ENCODE results near the gene SLC2A9.

DNA sequence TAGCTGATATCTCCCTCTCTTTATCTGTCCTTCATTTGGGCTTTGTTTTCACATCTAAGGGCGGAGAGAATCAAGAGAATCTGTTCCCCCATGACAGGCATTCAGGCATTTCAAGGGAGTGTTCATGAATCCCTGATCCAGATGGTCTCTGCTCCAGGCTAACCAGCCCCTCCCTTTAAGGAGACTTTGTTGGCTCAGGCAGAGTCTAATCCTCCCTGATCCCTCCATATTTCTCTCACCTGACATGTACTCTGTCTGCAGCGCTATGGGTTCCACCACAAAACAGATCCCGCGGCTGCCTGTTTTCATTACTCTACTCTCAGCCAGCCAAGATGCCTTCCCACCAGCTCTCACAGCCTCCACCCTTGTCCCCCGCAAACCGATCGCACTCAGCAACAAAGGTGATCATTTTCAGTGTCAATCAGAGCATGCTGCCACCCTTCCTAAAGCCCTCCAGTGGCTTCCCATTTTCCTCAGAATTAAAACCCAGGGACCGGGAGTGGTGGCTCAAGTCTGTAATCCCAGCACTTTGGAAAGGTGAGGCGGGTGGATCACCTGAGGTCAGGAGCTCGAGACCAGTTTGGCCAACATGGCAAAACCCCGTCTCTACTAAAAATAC is 30.3 kb upstream of the SLC2A9 start:
- TF ChIP-seq, protein P1, sequence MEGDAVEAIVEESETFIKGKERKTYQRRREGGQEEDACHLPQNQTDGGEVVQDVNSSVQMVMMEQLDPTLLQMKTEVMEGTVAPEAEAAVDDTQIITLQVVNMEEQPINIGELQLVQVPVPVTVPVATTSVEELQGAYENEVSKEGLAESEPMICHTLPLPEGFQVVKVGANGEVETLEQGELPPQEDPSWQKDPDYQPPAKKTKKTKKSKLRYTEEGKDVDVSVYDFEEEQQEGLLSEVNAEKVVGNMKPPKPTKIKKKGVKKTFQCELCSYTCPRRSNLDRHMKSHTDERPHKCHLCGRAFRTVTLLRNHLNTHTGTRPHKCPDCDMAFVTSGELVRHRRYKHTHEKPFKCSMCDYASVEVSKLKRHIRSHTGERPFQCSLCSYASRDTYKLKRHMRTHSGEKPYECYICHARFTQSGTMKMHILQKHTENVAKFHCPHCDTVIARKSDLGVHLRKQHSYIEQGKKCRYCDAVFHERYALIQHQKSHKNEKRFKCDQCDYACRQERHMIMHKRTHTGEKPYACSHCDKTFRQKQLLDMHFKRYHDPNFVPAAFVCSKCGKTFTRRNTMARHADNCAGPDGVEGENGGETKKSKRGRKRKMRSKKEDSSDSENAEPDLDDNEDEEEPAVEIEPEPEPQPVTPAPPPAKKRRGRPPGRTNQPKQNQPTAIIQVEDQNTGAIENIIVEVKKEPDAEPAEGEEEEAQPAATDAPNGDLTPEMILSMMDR (IDR thresholded peaks at IDR 0.05; ENCODE audit: poor library complexity) = no peak
- TF ChIP-seq EZH2 (IDR thresholded peaks at IDR 0.05; ENCODE audit: borderline replicate concordance) = no peak

All from hepatocyte (in vitro differentiated cells).